HG03460 (cell line): ENCODE measurements around the gene SLC1A4.
A peak's percentile ranks its signal among the peaks of the same experiment; 100 is the strongest.
"Not testable (repeated sequence)": the region's sequence is repeated elsewhere in the genome, so short reads cannot be mapped to it uniquely, and the experiment has no call there.

Source experiments
- ATAC-seq: cut with Tn5 transposase; IDR thresholded peaks from one replicate; pipeline ENCODE4 v1.9.1; 2021; ENCODE audit not compliant: unreplicated experiment

SLC1A4 gene

DNA sequence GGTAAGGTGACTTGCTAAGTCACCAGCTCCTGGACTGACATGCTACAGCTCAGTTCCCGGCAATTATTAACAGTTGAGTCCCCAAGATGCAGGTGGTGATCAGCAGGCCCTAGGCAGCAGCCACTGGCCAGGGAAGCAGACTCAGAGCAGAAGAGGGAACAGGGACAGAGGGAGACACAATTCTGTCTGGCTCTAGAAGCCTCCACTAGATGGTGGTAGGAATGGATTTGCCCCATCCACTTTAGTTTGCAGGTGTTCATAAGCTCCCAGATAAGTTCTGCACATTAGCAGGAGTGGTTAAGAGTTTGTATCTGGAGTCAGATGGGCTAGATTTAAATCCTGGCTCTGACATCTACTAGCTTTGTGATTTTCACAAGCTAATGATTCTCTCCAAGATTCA, 25.5 kb upstream of the SLC1A4 start:
- ATAC-seq = no peak

DNA sequence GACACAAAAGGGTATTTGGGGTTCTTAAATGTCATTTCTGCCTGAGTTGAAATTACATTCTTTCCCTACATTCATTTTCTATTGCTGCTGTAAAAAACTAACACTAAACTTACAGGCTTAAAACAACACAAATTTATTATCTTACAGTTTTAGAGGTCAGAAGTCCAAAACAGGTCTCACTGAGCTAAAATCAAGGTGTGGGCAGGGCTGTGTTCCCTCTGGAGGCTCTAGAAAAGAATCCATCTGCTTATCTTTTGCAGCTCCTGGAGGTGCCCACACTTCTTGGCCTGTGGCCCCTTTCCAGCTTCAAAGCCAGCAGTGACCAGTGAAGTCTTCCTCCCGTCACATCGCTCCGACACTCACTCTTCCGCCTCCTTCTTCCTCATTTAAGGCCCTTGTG, 23.2 kb upstream of the SLC1A4 start:
- no peak for ATAC-seq

DNA sequence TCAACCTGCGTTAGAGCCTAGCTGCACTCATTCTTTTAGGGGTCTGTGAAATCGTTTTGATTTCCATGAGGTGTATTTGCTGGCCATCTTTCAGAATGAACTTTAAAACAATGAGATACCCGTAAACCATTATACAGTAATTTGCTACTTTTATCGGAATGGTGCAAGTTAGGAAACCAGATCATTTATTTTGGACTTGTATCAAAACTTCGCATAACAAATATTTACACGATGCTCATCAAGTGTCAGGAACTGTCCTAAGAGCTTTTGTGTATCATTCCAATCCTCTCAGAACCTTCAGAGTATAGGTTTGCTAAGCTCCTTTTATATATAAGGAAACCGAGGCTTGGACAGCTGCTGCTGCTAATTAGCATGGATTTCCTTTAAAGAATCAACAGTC, 22.4 kb upstream of the SLC1A4 start:
- ATAC-seq = no peak

DNA sequence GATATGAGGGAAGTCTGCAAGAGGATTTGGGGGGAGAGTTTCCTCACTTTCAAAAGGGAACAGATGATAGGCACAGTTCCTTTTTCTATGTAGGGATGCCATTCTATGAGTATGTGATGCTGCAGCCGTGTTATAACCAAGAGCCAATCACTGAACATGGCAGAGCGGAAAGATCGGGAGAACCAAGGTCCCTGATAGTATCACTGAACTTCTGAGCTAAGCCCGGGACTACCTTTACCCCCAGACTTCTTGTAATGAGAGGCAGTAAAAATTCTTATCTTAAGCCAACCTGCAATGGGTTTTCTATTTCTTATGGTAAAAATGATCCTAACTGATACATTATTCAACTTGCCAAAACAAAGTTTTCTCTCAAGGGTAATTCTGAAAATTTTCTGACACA, 21.6 kb upstream of the SLC1A4 start:
- ATAC-seq = no peak

DNA sequence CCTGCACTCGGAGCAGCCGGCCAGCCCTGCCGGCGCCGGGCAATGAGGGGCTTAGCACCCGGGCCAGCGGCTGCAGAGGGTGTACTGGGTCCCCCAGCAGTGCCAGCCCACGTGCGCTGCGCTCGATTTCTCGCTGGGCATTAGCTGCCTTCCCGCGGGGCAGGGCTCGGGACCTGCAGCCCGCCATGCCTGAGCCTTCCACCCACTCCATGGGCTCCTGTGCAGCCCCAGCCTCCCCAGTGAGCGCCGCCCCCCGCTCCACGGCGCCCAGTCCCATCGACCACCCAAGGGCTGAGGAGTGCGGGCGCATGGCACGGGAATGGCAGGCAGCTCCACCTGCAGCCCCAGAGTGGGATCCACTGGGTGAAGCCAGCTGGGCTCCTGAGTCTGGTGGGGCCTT, 20.1 kb upstream of the SLC1A4 start:
- not testable (repeated sequence) for ATAC-seq

DNA sequence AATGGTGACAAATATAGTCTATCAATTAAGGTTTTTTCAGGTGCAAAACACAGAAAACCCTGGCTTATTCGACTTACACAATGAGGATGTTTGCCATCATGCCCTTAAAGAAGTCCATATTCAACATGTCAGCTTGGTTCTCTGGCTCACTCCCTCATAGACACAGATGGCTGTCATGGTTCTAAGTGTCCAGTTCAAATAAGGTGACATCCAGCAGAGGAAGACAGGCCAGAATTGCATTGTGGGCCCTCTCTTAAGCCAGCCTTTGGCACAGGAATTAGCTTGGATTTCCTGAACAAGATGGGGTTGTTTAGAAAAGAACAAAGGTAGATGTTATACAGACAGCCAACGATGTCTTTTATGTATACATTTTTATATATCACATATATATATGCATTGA, 18.7 kb upstream of the SLC1A4 start:
- no peak for ATAC-seq

DNA sequence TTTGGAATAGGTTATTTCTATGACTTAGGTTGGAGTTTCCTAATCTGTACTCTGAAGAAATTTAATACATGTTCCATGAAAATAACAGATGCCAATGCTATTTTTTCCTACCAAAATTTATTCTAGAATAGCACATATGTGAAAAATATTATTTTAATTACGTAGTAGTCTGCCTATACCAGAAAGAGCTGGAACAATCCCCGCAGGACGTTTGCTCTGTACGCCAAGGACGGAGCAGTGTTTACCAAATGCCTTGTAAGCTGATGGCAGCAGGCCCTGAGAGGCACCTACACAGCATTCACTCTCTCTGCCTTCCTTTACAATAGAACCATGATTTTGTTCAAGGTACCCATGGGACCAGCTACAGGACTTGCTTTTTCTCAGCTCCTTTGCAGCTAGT, 16.8 kb upstream of the SLC1A4 start:
- ATAC-seq = no peak

DNA sequence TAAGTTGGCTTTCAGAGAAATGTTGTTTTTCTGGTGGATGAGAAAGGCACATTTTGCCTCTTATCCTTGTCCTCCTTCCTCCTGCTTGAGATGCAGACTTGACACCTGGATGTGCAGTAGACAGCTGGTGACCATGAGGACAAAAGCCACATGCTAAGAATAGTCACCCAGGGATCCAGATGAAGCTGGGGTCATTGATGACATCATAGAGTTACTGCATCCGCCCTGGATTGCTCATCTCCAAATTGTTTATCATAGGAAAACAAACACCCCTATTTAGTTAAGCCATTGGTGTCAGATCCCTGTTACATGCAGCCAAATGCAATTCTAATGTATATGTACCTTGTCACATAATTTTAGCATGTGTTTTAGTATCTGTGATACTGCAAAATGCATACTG, 16.3 kb upstream of the SLC1A4 start:
- ATAC-seq = no peak

DNA sequence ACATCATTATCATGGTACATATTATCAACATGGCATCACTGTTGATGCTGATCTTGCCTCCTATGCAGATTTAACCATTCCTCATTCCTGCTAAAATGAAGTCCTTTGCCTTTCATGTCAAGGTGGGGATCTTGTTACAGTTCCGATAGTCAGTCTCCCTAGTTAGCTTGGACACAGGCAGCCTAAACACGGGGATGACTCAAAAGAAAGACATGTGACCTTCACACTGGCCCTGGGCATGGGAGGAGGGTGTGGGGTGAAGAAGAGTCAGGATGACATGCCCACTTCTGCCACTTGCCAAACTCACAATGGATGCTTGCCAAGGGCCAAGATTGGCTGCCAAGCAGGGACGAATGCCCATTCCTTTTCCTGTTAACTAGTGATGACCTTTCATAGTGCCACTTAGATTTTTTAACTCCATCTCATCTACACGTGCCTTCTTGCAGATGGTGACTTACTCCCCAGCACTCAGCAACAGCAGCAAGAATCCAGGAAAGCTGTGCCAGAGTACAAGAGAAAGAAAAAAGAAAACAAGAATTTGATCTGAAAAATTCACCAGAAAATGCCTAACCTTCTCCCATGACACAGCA, 13.9 kb upstream of the SLC1A4 start:
- ATAC-seq = no peak

DNA sequence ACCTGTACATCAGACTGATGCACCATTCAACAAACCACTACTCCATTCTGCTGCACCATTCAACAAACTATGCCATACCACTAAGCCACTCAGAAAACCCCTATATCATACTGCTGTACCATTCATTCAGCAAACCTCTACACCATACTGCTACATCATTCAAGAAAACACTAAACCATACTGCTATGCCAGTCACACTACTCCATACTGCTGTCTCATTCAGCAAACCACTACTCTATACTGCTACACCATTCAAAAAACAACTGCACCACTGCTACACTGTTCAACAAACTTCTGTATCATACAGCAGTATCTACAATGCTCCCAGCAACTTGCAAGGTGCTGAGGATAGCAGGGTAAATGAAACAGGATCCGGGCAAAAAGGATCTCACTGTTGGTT, 12.9 kb upstream of the SLC1A4 start:
- no peak for ATAC-seq

DNA sequence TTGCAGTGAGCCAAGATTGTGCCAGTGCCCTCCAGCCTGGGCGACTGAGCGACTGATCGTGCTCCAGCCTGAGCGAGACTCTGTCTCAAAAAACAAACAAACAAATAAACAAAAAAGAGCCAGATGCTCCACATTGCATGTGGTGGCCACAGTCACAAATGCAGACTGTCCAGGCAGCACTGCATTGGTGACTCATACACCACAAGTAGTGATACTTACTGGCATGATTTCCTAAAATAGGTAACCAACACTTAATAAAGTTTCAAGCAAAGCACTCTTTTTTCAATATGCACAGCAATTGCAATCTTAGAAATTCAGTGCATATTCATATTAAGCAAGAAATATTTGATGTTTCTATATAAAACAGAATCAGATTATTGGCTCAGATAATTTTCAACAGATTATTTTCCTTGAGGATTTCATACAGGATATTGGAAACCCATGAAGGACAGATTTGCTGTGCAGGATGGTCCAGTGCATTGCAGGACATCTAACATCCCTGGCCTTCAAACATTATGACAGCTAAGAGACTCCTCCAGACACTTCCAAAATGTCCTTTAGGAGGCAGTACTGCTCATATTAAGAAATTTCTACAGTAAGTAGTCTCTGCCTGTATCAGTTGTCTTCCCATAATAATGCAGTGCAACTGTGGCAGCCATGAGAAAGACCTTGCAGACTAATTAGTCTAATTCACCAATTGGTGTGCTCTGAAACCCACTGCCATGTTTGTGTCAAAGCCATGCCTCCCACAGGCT, 10.5 kb upstream of the SLC1A4 start:
- no peak for ATAC-seq

DNA sequence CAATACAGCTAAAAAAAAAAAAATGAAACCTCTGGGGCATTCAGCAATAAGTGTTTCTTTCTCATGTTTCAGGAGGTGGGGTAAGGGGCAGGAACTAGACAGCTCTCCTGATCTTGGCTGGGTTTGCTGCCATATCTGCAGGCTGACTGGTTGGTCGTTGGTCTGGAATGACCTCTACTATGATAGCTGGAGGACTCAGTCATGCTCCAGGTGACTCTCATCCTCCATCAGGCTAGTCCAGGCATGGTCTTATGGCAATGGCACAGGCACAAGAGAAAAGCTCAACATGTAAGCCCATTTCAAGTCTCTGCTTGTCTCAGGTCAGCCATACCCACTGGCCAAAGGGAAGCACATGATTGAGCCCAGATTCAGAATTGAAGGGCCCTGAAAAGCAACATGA, 9.5 kb upstream of the SLC1A4 start:
- ATAC-seq = no peak

DNA sequence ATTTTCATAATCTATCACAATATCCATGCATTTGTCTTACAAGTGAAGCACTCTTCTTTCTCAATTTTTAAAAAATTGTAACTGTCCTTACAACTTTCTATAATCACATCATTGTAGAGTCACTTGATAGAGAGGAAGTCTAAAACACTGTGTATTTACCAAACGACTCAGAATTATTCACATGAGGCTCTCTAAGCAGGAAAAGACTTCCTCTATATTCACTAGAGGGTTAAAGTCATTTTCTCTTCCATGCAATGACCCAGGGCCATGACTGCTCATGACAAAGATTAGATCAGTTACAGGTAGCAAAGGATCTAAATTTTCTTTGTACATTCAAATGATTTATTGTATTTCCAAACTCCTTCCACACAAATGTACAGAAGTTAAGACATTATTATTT, 9.0 kb upstream of the SLC1A4 start:
- no peak for ATAC-seq

DNA sequence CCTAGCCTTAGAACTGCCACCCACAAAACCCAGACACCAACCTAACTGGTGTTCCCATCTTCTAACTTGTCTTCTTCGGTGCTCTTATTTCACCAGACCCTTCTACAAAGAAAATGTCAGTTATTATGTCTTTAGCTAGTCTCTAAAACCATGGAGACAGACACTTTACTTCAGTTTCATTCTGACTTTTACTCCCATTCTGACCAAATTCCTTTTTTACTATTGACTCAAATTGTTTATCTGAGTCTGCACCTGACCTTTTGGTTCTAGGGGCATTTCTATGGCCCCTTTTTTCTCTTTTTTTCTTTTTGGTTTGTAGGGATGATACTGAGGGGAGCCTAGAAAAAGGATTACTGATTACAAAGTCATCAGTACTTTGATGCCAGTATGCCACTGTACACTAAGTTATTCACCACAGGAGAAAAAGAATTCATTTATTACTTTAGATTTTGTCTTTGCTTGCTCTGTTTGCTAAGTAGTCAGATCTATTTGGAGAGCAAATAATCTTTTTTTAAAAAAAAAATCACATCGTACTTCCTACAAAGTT, 6.8 kb upstream of the SLC1A4 start:
- peak; percentile 56 for ATAC-seq

DNA sequence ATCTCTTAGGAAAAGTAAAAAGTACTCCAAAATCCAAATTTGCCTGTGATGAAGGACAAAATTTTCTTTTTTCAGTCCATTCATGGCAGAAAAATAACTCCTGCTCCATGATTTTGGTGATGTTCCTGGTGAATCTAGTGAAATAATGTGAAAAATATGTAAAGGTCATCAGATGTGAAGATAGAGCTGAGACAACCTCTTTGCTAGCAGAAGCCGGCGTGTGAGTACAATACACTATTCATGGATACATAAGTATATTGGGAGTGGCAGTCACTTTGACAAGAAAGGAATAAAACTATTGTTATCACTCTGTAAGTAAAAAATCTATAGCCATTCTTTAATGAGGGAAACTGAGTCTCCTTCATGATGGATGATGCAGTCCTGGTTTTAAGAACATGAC, 6.3 kb upstream of the SLC1A4 start:
- no peak for ATAC-seq

DNA sequence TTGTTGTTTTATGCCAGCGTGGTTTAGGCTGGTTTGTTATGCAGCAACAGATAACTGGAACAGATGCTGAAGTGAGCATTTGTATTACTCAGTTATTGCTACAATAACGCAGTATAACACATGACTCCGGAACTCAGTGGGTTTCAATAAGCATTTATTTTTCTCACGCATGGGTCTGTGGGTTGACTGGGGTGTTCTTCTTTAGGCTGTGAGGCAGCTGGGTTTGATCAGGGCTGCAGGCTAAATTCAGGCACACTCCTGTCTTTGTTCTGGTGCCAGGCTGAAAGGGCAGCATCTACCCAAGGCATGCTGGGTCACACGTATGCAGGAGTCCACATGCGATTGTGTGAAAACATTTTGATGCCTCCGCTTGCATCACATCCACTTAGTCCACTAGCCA, 3.8 kb upstream of the SLC1A4 start:
- no peak for ATAC-seq

DNA sequence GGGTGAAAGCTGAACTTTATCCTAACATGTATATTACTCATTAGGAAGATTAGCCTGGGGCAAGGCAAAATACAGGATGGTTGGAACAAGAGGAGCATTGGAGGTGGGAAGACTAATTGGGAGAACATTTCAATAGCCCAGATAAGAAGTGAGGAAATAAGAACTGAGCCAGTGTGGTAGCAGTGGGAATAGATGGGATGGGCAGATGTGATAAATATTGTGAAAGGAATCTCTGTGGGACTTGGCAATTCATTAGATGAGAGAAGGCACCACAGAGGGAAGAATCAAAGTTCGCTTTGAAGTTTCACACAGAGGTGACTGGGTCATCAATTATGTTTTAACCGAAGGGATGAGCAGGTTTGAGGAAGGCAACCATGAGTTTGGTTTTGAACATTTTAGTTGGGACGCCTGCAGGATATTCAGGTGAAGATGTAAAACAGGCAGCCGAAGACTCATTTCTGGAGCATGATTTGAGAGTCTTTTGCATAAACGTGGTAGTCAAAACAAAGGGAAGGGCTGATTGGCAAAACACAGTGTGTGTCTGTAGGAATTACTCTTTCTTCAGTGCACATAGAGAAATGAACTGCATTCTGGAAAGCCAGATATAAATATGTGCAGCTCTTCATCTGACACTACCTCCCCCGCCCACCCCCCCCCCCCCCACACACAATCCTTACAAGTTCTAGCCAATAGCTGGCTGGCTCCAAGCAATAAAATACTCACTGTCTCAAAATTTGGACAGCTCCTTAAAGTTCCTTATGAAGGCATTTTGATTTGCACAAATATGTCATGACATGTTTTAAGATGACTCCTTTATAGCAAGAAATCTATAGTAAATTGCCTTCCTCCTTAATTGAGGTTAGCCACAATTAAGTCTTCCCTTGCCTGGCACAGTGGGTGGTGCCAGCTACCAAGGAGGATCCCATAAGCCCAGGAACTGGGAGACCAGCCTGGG, 1.9 kb upstream of the SLC1A4 start:
- ATAC-seq = no peak

DNA sequence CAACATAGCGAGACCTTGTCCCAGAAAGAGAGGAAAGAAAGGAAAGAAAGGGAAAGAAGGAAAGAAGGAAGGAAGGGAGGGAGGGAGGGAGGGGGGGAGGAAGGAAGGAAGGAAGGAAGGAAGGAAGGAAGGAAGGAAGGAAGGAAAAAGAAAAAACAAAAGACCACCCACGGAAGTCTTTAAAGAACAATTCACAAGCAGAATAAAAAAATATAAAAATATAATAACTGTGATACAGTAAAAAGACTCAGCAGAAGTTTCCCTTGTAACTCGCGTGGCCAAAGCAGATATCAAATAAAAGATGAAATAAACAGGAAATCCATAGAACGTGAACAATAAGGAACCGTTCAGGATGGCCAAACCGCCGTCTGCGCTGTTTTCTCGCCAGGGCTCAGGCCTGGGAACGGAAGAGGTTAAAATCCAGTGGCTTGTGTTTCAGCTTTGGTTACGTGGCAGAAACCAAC, 1.2 kb upstream of the SLC1A4 start:
- no peak for ATAC-seq

DNA sequence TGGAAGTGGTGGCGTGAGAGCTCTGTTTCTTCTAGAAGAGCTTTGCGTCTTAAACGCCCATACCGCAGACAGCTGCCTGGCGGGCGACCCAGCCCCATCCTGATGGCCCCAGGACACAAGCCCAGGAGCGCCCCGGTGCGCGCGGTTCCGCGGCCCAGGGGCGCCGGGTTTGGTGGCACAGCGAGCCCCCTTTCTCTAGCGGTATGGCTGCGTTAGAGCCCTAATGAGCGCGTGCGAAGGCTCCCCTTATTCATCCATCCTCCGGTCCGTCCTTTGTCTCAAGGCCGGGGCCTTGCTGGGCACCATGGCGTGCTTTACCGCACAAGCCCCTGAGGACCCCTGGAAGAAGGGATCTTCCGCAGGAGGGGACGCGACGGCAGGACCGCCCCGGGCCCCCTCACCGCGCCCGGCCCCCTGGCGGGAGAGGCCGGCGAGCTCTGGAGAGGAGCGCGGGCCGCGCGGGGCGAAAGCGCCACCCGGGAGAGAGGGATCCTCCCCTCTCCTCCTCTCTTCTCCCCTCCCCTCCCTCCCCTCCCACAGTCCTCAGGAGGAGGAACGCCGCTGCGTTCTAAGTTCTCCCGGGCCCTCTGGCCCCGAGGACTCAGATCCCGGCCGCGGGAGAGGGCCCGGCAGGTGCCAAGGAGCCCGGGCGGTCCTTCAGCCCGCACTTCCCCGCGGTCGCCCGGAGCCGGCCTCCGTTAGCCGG, 626 bp upstream of the SLC1A4 start:
- ATAC-seq = peak; percentile 38

DNA sequence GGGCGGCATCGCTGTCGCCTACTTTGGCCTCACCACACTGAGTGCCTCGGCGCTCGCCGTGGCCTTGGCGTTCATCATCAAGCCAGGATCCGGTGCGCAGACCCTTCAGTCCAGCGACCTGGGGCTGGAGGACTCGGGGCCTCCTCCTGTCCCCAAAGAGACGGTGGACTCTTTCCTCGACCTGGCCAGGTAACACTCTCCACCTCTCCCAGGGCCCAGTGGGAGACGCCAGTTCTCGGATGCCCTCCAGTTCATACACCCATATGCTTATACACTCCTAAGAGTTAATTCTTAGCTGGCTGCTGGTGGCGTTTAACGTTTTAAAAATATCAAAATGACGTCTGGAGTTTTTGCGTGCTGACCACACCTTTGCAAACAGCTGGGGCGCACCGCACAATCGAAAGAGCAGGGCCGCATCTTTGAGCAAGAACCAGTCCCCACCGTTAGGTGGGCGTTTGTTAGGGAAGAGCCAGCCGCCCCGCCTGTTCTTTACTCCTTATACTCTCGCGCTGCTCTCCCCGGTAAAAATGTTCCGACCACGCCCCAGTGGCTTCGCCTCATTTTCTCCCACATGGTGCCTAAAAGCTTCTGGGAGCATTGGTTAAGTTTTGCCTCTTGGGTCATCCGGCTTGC, 899 bp downstream of the SLC1A4 start:
- ATAC-seq = no peak
